ENCODE results near the gene ZNF814.

DNA sequence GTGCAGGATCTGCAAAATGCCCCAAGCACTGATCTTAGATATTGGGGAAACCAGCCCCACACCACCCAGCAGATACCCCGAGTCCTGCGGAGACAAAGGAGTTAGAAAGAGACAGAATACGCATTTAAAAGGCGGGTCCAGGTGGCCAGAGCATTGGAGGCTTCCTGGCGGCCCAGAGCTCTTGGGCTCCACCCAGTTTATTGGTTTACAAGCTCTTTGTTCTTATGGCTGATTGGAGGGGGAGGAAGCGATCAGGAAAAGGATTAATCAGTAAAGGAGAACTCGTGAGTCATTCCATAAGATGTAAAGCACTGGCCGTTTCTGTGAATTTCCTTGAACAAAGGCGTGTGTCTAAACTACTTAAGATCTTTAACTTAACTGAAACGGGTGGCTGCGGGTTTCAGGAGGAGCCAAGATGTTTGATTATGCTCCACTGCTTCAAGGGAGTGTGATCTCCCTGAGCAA lies 38.3 kb downstream of the ZNF814 start:
- TF ChIP-seq GATA3 (IDR thresholded peaks at IDR 0.05; ENCODE audit: low read depth, low read length), result no peak
- 0 out of 2 replicates have a peak, but pooled peaks have one; percentile 39 for TF ChIP-seq GATA2 (IDR thresholded peaks at IDR 0.05; ENCODE audit: low read depth, low read length)
